Activated T-cell treated with anti-CD3 and anti-CD28 coated beads for 4 hours (primary cell): ENCODE measurements around the gene USP21.
A peak's percentile ranks its signal among the peaks of the same experiment; 100 is the strongest.

Experiments
- DNase-seq: peaks from one replicate; pipeline ENCODE4 v3.0.0-alpha.2; 2020

USP21 gene

GRCh38 chr1:161196521-161197451 is 37.5 kb downstream of the USP21 start:
- no peak for DNase-seq

- DNase-seq: no peak
These were observed 38.4 kb downstream of the USP21 start for GRCh38 chr1:161197560-161198193.

DNA sequence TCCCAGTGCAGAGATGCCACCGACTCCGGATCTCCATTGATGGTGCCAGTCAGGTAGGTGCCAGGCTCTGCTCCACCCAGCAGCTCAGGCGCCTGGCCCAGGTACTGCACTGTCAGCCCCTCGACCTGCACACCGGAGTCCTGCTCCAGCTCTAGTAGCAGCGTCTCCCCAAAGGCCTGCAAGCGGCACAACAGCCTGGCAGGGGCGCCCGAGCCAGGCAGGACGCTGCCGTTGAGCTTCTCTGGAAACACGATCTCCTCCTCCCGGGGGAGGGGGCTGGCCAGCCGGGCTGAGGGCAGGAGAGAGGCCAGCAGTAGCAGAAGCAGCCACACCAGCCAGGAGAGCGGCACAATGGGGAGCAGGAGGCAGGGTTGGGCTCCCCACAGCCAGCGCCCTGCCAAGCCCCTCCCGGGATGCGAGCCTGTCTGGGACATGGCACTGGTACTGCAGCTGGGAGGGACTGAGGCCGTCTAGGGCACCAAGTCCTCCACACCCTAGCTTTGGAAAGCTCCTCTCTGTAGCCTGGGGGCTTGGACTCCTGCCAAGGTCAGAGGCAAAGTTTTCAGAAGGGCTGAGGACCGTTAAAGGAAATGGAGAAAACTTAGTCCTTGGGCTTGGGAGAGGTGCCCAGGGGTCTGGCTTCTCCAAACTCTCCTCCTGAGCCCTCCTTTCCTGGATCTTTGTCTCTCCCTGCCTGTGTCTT is 39.0 kb downstream of the USP21 start:
- no peak for DNase-seq

- no peak for DNase-seq
These were observed 39.7 kb downstream of the USP21 start, which contains the start of gene ADAMTS4 for GRCh38 chr1:161198897-161199431. ADAMTS4 (minus strand) TSS chr1:161199054; CDS start chr1:161198627, 427 bp downstream.

GRCh38 chr1:161199506-161200139 is 40.3 kb downstream of the USP21 start:
- DNase-seq: no peak

DNA sequence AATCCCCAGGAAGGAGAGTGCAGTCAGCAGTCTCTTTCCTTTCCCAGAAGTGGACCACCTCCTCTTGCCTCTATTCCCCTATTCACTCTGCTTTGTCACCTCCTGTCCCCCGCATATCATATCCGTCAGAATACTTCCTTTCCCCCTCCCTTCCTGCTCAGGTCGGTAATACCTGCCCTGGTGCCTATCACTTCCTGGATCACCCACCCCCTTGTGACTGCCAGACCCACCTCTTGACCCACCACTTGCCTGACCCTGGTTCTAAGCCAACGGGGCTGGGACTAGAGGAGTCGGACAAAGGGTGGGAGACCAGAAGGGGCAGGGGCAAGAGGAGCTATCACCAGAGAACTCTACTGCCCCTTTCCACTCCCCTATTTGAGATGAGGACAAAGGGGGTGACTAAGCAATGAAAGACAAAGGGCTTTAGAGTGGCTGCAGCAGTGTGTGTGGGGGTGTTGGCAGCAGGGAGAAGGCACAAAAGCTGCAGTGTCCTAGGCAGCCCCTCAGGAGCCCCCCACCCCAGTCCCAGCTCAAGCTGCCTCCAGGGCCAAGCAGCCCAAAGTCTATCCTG is 41.2 kb downstream of the USP21 start:
- DNase-seq: no peak

DNA sequence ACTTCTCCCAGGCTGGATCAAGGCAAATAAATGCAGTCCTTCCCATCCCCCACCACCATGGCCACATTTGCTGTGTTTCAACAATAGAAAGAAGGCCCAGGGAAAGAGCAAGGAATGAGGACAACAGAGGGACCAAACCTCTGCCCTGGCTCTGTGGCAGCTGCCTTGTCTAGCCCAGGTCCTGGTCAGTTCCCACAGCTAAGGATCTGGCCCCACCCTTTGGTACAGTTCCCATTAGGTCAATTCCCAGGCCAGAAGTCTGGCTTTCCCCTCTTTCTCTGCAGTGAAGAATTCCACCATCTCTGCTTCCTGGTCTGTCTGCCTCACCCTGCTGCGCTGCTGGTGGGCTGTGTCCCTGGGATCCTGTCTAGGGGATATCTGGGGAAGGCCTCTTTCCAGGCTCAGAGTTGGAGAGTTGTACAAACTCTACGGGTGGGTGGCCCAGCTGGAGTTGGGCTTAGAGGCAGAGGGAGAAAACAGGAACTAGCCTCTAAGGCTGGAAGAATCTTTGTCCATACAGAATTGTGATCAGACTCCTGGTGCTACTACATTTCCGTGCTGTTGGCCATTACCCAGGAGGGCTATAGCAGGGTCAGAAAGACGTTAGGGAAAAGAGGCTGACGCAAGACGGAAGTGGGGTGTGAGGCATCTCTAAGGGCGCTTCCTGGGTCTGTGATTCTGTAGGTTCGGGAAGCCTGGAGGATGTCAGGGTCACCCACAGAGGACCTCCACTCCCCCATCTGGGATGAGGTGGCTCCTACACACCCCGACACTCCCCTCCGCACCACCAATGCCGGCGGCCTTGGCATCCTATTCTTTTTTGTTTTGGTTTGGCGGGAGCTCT is 41.9 kb downstream of the USP21 start:
- no peak for DNase-seq

- peak; percentile 91 for DNase-seq
These were observed 42.8 kb downstream of the USP21 start, which contains the start of gene NDUFS2 for GRCh38 chr1:161201836-161202712. NDUFS2 (plus strand) TSS chr1:161202367; CDS start chr1:161202386, 19 bp downstream.

DNA sequence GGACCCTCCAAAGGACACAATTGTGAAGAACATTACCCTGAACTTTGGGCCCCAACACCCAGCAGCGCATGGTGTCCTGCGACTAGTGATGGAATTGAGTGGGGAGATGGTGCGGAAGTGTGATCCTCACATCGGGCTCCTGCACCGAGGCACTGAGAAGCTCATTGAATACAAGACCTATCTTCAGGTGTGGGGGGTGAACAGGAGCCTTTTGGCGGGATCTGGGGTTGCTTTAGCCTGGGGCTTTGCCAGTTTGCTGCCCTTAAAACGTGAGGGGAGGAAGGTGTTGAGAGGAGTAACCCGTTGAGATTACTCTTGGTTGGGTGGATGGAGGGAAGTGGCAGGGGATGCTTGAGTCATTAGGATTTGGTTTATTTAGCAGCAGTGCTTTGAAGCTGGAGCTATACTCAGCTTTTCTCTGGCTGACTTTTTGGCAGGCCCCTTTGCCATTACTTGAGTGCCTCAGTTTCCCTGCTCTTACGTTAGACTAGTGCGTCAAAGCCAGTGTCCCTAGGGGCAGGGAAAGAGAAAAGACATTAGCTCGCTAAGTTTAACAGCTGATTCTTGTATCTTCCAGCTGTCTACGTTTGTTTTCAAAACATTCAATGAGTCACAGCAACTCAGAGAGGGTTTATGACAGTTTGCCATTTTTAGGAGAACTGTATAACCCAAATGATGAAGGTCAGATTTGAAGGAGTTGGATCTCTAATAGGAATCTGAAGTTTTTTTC is 47.3 kb downstream of the USP21 start:
- no peak for DNase-seq

DNA sequence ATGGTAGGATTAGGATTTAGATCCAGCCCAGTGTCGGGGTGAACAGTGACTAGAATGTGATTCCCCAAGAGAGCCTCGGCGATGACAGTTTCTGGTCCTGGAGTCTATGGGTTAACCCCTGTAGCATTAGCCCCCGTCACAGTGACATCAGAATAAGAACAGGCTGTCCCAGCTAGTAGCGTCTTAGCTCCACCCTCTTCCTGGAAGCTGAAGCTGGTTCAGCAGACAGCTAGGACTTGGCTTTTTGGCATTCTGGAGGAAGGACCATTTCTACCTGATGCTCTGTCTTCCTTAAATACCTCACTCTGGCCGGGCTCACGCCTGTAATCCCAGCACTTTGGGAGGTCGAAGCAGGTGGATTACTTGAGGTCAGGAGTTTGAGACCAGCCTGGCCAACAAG is 47.9 kb downstream of the USP21 start:
- no peak for DNase-seq

DNA sequence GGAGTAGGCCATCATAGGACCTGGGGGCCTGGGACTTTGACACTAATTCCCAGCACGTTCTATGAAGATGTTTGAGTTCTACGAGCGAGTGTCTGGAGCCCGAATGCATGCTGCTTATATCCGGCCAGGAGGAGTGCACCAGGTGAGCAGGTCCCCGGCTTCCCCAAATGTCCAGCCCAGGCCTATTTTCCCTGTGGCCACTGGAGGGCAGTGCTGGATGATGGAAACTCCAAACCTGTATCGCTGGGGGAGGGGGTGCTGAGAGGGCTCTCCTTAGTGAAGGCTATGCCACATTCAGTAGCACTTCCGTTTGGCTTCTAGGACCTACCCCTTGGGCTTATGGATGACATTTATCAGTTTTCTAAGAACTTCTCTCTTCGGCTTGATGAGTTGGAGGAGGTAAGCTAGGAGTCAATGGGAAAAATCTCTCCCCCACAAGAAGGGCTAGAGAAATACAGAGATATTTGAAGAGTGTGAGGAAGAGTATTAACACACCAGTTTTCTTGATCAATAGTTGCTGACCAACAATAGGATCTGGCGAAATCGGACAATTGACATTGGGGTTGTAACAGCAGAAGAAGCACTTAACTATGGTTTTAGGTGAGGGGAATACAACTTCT is 50.6 kb downstream of the USP21 start:
- DNase-seq: peak; percentile 56

DNA sequence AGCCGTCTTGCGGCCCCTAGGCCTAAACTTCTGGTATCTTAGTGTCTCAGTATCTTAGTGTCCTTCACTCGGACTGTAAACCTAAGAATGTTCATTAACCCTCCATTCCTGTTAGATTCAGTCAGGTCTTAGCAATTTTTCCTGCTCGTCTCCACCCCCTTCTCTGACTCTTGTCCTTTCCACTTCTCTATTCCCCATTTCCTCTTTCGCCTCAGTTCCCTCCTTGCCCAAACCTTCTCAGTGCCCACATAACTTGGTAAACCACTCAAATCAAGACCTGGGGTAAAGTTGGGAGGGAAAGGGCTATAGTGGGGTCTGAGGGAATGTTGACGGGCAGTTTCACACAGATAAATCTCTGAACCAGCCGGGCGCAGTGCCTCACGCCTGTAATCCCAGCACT is 55.1 kb downstream of the USP21 start:
- DNase-seq: no peak

DNA sequence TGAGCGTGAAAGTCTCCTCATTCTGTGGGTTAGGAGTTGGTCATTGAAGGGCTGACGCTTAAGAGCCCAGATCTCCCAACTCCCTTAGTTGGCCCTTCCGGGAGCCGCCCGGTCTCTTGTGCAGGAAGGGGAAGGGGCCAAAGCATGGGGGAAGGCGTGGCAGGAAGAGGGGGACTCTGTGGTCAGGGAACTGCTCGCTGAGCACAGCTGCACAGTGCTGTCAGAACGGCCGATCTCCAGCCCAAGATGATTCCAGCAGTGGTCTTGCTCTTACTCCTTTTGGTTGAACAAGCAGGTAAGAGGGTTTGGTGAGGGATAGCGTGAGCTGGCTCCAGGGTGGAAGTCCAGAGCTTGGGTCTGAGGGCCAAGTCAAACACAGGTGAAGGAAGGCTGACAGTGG is 55.8 kb downstream of the USP21 start, which contains the start of gene FCER1G:
Gene FCER1G, plus strand, starts transcription at position 220 of the 400 bp plus-strand sequence. Its CDS starts 27 bp downstream, at position 247.
- DNase-seq: no peak
